Measurements from ENCODE around the gene SCARB1.

DNA sequence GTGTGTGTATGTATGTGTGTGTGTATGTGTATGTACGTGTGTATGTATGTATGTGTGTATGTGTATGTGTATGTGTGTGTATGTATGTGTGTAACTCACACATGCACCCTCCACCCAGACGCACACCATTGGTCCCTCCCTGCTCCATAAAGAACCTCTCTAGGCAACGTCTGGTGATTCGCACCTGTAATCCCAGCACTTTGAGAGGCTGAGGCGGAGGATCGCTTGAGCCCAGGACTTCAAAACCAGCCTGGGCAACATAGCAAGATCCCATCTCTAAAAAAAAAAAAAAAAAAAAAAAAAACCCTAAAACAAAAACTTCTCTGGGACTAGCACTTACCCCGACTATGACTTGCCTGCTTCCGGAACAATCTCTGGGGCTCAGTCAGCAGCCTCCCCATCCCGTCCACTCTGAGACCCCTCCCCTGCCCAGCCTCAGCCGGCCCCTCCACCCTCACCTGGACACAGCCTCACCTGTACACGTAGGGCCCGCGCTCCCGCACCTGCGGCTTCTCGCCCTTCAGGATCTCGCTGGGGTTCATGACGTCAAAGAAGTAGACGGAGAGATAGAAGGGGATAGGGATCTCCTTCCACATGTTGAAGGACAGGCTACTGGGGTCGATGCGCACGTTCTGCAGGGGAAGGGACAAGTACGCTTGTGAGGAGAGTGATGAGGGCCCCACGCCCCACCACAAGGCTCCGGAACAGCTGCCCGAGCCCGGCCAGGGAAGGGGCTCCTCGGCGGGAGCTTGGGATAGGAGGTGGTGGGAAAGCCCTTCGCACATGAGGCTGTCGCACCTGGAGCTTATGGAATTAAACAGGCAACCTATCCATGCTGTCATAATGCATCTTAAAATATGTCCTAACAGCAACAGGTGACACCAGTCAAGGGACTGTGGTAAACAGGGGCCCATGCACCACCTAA lies 46.3 kb downstream of the SCARB1 start:
- TF ChIP-seq, protein P1, sequence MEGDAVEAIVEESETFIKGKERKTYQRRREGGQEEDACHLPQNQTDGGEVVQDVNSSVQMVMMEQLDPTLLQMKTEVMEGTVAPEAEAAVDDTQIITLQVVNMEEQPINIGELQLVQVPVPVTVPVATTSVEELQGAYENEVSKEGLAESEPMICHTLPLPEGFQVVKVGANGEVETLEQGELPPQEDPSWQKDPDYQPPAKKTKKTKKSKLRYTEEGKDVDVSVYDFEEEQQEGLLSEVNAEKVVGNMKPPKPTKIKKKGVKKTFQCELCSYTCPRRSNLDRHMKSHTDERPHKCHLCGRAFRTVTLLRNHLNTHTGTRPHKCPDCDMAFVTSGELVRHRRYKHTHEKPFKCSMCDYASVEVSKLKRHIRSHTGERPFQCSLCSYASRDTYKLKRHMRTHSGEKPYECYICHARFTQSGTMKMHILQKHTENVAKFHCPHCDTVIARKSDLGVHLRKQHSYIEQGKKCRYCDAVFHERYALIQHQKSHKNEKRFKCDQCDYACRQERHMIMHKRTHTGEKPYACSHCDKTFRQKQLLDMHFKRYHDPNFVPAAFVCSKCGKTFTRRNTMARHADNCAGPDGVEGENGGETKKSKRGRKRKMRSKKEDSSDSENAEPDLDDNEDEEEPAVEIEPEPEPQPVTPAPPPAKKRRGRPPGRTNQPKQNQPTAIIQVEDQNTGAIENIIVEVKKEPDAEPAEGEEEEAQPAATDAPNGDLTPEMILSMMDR (IDR thresholded peaks at IDR 0.05), result no peak
- no peak for TF ChIP-seq POLR2A (IDR thresholded peaks at IDR 0.05)

Measured in right lobe of liver (tissue), 4 donors.